ENCODE data around the gene ARTN. TPM values are rescaled to one million over a fixed set of nuclear protein-coding genes. Genes with fewer than 3 reads are reported as not detected.

The ARTN gene, protein sequence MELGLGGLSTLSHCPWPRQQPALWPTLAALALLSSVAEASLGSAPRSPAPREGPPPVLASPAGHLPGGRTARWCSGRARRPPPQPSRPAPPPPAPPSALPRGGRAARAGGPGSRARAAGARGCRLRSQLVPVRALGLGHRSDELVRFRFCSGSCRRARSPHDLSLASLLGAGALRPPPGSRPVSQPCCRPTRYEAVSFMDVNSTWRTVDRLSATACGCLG
- 0.05 TPM in 1 of 2 replicates, not detected in the other for total RNA-seq

DNA sequence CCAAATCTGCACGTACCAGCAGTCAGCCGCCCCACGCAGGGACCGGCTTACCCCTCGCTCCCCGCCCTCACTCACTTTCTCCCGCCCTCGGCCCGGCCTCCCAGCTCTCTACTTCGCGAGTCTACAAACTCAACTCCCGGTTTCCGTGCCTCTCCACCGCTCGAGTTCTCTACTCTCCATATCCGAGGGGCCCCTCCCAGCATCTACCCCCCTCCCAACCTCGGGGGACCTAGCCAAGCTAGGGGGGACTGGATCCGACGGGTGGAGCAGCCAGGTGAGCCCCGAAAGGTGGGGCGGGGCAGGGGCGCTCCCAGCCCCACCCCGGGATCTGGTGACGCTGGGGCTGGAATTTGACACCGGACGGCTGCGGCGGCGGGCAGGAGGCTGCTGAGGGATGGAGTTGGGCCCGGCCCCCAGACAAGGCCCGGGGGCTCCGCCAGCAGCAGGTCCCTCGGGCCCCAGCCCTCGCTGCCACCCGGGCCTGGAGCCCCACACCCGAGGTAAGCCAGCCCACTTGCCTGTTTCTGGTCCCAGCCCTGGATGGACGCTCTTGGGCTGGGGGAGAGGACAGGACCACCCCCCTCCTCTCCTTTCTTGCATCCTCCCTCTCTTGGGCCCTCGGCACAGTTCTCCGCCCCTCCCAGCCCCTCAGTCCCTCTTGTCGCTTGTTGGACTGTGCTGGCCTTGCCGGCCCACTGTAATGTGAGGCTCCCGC, at the start of gene ARTN:
Gene ARTN, plus strand, starts transcription at position 416 of the 715 bp plus-strand sequence. CDS start 1,856 bp downstream, outside the sequence.

DNA sequence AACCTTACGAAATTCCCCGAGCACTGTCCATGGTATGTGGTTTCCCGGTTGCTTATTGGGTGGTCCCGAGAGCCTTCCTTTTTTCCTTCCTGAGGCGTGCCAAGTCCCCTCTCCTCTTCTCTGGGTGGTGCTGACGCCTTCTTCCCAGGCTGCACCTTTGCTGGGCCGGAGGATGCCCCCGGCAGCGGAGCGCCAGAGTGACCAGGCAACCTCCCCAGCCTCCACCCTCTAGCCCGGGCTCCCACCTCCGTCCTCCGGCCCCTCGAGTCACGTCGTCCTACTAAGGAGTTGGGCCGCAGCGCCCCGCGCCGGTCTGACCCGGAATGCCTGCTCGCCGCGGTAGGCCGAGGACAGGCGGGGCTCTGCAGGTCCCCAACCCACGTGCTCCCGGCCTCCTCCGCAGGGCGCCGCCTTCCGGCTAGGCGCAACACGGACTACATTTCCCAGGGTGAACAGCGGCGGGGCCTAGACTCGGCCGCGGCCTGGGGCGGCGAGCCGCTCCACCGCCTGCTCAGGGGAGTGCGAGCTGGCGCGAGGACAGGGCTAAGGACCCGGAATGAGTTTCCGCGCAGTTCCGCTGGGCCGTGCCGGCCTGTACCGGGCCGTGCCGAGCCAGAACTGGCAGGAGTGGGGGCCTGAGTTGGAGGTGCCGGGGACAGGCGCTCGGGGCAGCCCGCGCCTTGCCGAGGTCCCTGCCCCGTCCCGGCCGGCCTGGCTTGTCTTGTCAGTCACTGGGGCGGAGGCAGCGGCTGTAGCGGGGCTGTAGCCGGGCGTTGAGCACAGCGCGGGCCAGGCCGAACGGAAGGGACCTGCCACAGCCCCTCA, 12.8 kb downstream of the ARTN start, which contains the start of gene IPO13:
Gene IPO13, plus strand, starts transcription at position 715 of the 825 bp plus-strand sequence. CDS start 651 bp downstream, outside the sequence.

DNA sequence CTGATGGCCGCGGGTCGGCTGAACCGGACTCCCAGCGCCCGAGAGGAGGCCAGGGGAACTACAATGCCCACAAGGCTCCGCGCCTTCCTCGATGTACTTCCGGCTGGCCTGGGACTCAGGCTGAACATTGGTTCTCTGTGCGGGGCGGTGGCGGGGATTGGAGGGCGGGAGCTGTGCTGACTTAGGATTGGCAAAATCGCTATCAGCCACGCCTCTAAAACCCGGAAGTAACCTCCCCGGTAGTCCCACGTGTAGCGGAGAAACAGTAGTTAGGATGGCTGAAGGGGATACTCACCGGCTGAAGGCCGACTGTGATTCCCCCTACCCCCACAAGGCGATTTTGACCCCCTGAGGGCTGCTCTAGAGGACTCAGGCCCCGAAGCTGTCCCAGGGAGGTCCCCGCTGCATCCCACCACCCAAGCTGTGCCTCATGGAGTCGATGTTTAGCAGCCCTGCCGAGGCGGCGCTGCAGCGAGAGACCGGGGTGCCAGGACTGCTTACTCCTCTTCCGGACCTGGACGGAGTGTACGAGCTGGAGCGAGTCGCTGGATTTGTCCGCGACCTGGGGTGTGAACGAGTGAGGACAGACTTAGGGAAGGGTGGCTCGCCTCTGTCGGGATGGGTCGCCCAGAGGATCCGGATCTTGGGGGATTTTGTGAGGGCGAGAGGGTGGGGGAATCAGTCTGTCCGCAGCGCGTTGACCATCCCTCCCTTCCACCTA, 36.3 kb downstream of the ARTN start, which contains the start of gene DPH2:
Gene DPH2, plus strand, starts transcription at position 265 of the 721 bp plus-strand sequence. Its CDS starts 166 bp downstream, at position 431.

DNA sequence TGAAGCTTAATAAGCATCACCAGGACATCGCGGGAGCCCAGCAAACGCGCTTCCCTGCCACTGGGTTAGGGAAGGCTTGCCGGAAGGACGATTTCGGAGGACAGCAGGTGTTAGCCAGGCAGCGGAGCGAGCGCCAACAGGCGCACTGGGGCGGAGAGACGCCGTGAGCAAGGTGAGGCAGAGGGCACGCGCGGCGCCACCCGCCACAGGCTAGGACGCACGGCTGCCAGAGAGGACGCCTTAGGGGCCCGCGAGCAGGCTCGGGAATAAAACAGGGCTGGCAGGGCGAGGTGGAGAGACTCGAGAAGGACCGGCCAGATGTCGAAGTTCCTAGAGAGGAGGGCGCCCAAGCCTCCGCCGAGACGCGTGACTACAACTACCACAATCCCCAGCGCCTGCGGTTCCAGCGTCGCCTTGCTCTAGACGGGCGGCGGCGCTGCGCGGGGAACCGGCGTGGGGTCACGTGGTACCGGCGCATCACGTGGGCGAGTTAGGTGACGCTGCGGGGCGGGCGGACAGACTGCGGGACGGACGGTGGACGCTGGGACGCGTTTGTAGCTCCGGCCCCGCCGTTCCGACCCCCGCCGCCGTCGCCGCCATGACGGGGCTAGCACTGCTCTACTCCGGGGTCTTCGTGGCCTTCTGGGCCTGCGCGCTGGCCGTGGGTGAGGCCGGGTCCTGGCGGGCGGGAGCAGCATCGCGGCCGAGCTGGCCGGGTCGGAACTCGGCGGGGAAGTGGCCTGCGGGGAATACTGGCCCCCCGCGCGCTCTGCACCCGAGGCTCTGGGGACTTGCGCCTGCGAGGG, 41.0 kb downstream of the ARTN start, which contains the start of gene ATP6V0B:
Gene ATP6V0B, plus strand, starts transcription at position 518 of the 806 bp plus-strand sequence. Its CDS starts 81 bp downstream, at position 599.

GRCh38 chr1:43978551-43979260, 45.1 kb downstream of the ARTN start, which contains the start of gene B4GALT2:
TSS of gene B4GALT2 (plus strand) at chr1:43979210. CDS start at chr1:43981161, 1,951 bp downstream.

Other genes with a start within 250 kb of the ARTN start
- 8.5 and 10.9 TPM in 2 replicates for gene ST3GAL3, start 226.3 kb upstream of the ARTN start, total RNA-seq
- 15.9 and 18.8 TPM in 2 replicates for gene IPO13, start 13.1 kb downstream of the ARTN start, total RNA-seq
- gene DPH2, start 36.2 kb downstream of the ARTN start, total RNA-seq: 34.6 and 49.1 TPM in 2 replicates
- 129 and 147 TPM in 2 replicates for gene ATP6V0B, start 41.2 kb downstream of the ARTN start, total RNA-seq
- 92.8 and 105 TPM in 2 replicates for gene B4GALT2, start 45.4 kb downstream of the ARTN start, total RNA-seq
- 0.80 and 0.89 TPM in 2 replicates for gene CCDC24, start 57.8 kb downstream of the ARTN start, total RNA-seq
- gene SLC6A9, start 97.7 kb downstream of the ARTN start, total RNA-seq: 0.07 and 5.6 TPM in 2 replicates
- gene KLF17, start 185.0 kb downstream of the ARTN start, total RNA-seq: not detected in 2 replicates
- not detected in 2 replicates for gene KLF18, start 207.8 kb downstream of the ARTN start, total RNA-seq